ENCODE results near the gene MARCKS. TPM values are rescaled to one million over a fixed set of nuclear protein-coding genes. Genes with fewer than 3 reads are reported as not detected.

The MARCKS gene
- total RNA-seq, 1 donor = 535 TPM

DNA sequence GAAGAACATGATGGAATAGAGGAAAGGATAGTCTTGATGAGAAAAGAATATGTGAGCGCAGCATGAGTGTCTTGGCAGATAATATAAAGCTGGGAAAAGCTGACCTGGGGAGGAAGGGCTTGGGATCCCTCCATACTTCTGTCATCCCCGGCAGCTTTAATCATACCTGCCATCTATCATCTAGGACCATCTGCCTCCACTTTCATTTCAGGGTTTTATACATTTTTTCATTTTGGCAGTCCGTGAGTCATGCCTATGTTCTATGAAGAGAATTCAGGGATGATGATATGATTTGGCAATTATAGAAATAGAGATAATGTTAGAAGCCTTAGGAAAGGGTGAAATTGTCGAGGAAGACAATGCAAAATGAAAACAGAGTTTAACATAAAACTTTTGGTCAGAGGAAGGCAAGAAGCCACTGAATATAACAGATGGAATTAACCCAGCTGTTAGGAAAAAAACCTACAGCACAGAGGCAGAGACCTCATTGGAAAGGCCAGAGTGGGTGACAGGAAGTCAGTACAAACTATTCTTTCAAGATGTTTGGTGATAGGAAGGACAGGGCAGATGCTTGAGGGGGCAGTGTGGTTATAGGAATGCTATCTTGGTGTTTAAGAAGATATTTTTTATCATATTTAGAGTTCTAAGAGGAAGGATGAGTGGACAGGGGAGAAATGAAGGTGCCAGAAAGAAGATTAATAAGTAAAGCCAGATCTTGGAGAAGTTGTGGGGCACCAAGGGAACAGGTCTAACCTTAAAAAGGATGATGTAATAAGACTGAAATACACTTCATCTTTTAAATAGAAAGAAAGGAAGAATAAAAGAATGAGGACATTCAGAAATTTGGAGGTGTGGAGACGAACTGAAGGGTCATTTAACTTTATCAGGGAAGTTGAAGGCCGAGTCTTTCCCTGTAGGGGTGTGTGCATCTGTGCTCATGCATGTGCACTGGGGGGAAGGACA, 37.8 kb downstream of the MARCKS start:
- no peak overlapping the region for H3K4me3 ChIP-seq (ENCODE audit: insufficient read depth, low read length)
- H4K20me1 ChIP-seq (ENCODE audit: insufficient read depth, low read length) = no peaks in the 10 kb centered on the region
- no peaks in the 10 kb centered on the region for H3K9me3 ChIP-seq (ENCODE audit: low read depth, low read length)
- H3K36me3 ChIP-seq (ENCODE audit: insufficient read depth, low read length) = no peaks in the 10 kb centered on the region
- TF ChIP-seq, protein P1, sequence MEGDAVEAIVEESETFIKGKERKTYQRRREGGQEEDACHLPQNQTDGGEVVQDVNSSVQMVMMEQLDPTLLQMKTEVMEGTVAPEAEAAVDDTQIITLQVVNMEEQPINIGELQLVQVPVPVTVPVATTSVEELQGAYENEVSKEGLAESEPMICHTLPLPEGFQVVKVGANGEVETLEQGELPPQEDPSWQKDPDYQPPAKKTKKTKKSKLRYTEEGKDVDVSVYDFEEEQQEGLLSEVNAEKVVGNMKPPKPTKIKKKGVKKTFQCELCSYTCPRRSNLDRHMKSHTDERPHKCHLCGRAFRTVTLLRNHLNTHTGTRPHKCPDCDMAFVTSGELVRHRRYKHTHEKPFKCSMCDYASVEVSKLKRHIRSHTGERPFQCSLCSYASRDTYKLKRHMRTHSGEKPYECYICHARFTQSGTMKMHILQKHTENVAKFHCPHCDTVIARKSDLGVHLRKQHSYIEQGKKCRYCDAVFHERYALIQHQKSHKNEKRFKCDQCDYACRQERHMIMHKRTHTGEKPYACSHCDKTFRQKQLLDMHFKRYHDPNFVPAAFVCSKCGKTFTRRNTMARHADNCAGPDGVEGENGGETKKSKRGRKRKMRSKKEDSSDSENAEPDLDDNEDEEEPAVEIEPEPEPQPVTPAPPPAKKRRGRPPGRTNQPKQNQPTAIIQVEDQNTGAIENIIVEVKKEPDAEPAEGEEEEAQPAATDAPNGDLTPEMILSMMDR (IDR thresholded peaks at IDR 0.05; ENCODE audit: extremely low read depth, low read depth, low read length) = no peak
- peak overlapping the region; percentile 47 for H3K27ac ChIP-seq (ENCODE audit: low read depth, low read length)
- H3K79me2 ChIP-seq (ENCODE audit: insufficient read depth, low read length) = no peaks in the 10 kb centered on the region
- H2AFZ ChIP-seq (ENCODE audit: low read length) = peak overlapping the region; percentile 16
- DNase-seq (ENCODE audit: insufficient read length, low spot score, missing footprints) = no peak
- no peak overlapping the region for H3K4me2 ChIP-seq (ENCODE audit: insufficient read depth, low read length)
- no peaks in the 10 kb centered on the region for H3K27me3 ChIP-seq (ENCODE audit: insufficient read depth, low read length)
- peaks cover 17% of the 10 kb centered on the region for H3K4me1 ChIP-seq (ENCODE audit: insufficient read depth, low read length)

DNA sequence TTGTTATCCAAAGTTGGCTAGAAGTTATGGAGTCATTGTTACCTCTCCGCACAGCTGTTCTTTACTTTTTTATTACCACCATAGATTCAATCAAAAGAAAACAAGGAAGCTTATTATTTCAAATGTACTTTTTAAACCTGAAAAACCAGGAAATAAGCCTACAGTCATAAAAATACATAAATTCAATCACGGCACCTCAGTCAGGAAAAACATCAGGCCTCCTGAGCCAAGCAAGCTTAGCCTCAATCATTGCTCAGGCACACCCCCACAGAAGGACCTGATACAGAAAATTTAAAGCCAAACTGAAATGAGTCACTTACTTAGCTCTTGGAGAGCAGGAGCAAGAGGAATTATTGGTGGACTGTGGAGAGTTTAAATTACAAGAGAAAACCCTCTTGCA, 44.3 kb downstream of the MARCKS start:
- peaks cover 12% of the 10 kb centered on the region for H3K4me1 ChIP-seq (ENCODE audit: insufficient read depth, low read length)
- H3K27me3 ChIP-seq (ENCODE audit: insufficient read depth, low read length) = no peaks in the 10 kb centered on the region
- H3K27ac ChIP-seq (ENCODE audit: low read depth, low read length) = no peak overlapping the region
- H3K4me2 ChIP-seq (ENCODE audit: insufficient read depth, low read length) = no peak overlapping the region
- no peak overlapping the region for H2AFZ ChIP-seq (ENCODE audit: low read length)
- no peak overlapping the region for H3K4me3 ChIP-seq (ENCODE audit: insufficient read depth, low read length)
- DNase-seq (ENCODE audit: insufficient read length, low spot score, missing footprints) = peak; percentile 68
- TF ChIP-seq, protein P1 (IDR thresholded peaks at IDR 0.05; ENCODE audit: extremely low read depth, low read depth, low read length) = no peak
- no peaks in the 10 kb centered on the region for H3K36me3 ChIP-seq (ENCODE audit: insufficient read depth, low read length)
- H4K20me1 ChIP-seq (ENCODE audit: insufficient read depth, low read length) = no peaks in the 10 kb centered on the region
- H3K79me2 ChIP-seq (ENCODE audit: insufficient read depth, low read length) = no peaks in the 10 kb centered on the region
- no peaks in the 10 kb centered on the region for H3K9me3 ChIP-seq (ENCODE audit: low read depth, low read length)

DNA sequence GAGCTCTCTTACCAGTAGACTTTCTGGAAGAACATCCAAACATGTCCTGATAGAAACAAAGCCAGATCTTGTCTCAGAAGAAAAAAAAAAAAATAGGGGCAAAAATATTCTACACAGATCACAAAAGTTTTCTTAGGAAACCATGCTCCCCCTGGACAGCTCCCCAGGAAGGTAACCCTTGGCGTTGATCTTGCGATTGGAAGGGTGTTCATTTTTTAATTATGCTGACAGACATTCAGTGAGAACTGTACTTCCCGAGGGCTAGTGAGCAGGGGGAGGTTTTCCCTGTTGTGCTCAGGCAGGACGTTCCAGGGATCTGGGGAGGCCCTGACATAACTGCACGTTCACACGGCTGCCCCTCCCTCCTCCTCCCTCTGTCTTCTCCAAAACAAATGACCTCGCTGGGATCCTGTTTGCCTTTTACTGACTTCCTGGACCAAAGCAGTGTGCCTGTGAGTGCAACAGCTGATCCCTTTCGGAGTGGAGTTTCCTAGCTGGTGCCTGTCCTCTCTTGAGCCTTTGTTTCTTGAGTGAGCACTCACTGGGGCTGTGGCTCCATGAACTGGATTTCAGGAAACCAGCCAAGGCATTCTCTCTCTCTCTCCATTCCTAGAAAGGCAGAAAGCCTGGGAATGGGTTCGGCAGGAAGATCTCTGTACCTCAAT, 46.7 kb downstream of the MARCKS start:
- Histone ChIP-seq H4K20me1 (ENCODE audit: insufficient read depth, low read length) (no peaks in the 10 kb centered on the region), H3K4me2 (ENCODE audit: insufficient read depth, low read length) (peak overlapping the region; percentile 28), H2AFZ (ENCODE audit: low read length) (peak overlapping the region; percentile 57), H3K27me3 (ENCODE audit: insufficient read depth, low read length) (no peaks in the 10 kb centered on the region), H3K9me3 (ENCODE audit: low read depth, low read length) (no peaks in the 10 kb centered on the region), H3K79me2 (ENCODE audit: insufficient read depth, low read length) (no peaks in the 10 kb centered on the region), H3K4me3 (ENCODE audit: insufficient read depth, low read length) (no peak overlapping the region), H3K27ac (ENCODE audit: low read depth, low read length) (no peak overlapping the region), H3K36me3 (ENCODE audit: insufficient read depth, low read length) (no peaks in the 10 kb centered on the region), H3K4me1 (ENCODE audit: insufficient read depth, low read length) (peaks cover 14% of the 10 kb centered on the region)
- TF ChIP-seq, protein P1 (IDR thresholded peaks at IDR 0.05; ENCODE audit: extremely low read depth, low read depth, low read length) = no peak
- peak; percentile 58 for DNase-seq (ENCODE audit: insufficient read length, low spot score, missing footprints)

Measured in osteoblast (primary cell).